ENCODE data around the gene NCCRP1.
A peak's percentile ranks its signal among the peaks of the same experiment; 100 is the strongest.

The NCCRP1 gene

DNA sequence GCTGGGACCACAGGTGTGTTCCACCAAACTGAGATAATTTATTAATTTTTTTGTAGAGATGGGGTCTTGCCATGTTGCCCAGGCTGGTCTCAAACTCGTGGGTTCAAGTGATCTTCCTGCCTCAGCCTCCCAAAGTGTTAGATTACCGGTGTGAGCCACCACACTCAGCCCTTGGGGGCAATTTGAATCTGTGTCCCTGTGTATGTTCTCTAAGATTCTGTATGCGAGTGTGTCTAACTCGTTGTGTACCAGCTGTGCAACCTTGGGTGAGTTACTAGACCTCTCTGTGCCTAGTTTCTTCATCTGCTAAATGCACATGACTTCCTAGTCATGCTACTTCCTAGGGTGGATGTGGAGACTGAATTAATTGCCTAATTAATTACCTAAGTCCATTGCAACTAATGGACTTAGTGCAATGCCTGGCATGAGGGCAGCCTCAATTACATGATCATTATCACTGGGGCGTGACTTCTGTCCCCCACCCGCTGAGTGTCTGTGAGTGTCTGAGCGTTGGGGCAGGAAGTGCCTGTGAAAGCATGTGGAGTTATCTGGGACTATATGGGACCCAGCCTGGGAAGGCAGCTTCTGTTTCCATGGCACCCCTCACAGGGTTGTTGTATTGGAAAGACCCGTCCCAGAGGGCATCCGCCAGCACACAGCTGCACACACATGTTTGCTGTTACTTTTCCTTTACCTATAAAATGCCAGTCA is 1.8 kb upstream of the NCCRP1 start:
- no peak for DNase-seq (ENCODE audit: low spot score)
- TF ChIP-seq, protein P1, sequence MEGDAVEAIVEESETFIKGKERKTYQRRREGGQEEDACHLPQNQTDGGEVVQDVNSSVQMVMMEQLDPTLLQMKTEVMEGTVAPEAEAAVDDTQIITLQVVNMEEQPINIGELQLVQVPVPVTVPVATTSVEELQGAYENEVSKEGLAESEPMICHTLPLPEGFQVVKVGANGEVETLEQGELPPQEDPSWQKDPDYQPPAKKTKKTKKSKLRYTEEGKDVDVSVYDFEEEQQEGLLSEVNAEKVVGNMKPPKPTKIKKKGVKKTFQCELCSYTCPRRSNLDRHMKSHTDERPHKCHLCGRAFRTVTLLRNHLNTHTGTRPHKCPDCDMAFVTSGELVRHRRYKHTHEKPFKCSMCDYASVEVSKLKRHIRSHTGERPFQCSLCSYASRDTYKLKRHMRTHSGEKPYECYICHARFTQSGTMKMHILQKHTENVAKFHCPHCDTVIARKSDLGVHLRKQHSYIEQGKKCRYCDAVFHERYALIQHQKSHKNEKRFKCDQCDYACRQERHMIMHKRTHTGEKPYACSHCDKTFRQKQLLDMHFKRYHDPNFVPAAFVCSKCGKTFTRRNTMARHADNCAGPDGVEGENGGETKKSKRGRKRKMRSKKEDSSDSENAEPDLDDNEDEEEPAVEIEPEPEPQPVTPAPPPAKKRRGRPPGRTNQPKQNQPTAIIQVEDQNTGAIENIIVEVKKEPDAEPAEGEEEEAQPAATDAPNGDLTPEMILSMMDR (IDR thresholded peaks at IDR 0.05; ENCODE audit: extremely low read depth, missing control alignments): no peak

DNA sequence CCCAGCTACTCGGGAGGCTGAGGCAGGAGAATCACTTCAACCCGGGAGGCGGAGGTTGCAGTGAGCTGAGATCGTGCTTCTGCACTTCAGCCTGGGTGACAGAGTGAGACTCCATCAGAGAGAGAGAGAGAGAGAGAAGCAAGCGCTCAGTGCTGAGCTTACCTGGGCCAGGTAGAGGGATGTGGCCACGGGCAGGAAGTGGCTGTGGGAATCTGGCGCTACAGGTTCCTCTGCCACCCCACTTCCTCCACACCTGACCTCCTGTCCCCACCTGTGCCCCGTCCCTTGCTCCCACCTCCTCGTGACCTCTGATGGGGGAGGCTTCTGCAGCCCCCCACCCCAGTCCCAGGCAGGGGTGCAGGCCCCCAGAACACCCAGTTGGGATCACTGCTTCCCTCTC is 1.0 kb upstream of the NCCRP1 start:
- TF ChIP-seq, protein P1 (IDR thresholded peaks at IDR 0.05; ENCODE audit: extremely low read depth, missing control alignments): no peak
- no peak for DNase-seq (ENCODE audit: low spot score)

DNA sequence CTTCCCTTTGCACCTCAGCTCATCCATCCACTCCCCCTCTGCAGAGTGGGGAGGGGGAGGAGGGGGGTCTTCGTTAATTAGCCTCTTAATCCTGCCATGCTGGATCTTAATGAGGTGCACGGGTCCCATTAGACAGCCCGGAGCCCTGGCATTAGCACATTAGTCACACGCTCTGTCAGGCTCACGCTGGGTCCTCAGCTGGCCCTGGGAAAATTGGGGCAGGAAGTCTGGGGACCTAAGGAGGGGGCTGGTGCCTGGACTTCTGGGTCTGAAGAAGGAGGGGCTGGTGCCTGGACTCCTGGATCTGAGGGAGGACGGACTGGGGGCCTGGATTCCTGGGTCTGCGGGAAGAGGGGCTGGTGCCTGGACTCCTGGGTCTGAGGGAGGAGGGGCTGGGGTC is 444 bp upstream of the NCCRP1 start:
- no peak for DNase-seq (ENCODE audit: low spot score)
- TF ChIP-seq, protein P1 (IDR thresholded peaks at IDR 0.05; ENCODE audit: extremely low read depth, missing control alignments): no peak

DNA sequence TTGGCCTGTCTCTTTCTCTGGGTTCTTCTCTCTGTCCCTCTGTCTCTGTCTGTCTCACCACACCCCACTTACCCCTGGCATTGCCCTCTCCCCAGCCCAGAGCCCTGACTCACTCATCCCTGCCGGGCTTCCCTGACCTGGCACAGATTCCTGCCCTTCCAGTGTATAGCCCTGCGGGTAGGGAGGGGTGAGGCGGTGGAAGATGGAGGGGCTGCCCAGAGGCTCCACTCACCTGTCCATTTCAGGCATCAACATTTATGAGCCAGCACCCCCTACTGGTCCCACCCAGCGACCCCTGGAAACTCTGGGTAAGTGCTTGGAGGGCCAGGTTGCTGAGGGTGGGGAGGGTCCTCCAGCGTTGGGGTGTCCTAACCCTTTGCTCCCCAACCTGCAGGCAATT is 1.0 kb downstream of the NCCRP1 start:
- no peak for DNase-seq (ENCODE audit: low spot score)
- TF ChIP-seq, protein P1 (IDR thresholded peaks at IDR 0.05; ENCODE audit: extremely low read depth, missing control alignments): peak; percentile 3

DNA sequence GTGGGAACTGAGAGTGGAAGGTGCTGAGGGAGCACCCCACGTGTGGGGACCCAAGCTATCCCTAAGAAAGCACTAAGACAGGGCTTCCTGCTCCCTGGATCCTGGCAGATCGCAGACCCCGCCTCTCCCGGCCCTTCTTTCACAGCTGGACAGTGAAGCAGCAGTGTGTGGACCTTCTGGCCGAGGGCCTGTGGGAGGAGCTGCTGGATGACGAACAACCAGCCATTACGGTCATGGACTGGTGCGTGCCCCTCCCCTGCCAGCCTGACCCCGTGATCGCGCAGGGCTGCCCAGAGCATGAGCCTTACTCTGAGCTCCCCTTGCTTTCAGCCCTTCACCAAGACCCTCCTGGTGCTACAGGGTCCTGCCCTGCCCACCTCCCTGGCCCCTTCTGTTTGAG is 2.3 kb downstream of the NCCRP1 start:
- TF ChIP-seq, protein P1 (IDR thresholded peaks at IDR 0.05; ENCODE audit: extremely low read depth, missing control alignments): no peak
- no peak for DNase-seq (ENCODE audit: low spot score)

DNA sequence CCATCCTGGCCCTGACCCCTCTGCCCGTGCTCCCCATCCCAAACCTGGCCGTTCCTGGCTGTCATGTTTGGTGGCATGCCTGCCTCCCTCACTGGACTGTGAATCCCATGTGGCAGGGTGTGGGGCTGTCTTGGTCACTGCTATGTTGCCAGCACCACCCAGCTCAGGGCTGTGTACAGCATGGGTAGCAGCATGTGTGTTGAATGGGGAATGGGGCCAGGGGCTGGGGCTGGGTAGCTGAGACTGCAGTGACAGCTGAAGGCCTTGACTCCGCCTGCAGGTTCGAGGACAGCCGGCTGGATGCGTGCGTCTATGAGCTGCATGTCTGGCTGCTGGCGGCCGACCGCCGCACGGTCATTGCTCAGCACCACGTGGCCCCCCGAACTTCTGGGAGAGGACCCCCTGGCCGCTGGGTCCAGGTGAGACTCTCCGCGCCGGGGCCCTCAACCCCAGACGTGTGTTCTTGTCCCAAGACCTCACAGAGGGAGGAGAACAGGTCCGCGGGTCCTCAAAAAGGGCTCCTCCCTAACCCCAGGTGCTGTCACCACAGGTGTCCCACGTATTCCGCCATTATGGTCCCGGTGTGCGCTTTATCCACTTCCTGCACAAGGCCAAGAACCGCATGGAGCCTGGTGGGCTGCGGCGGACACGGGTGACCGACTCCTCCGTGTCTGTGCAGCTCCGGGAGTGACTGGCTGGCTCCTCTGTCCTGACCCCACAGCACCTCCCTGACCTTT is 3.5 kb downstream of the NCCRP1 start:
- TF ChIP-seq, protein P1 (IDR thresholded peaks at IDR 0.05; ENCODE audit: extremely low read depth, missing control alignments): no peak

DNA sequence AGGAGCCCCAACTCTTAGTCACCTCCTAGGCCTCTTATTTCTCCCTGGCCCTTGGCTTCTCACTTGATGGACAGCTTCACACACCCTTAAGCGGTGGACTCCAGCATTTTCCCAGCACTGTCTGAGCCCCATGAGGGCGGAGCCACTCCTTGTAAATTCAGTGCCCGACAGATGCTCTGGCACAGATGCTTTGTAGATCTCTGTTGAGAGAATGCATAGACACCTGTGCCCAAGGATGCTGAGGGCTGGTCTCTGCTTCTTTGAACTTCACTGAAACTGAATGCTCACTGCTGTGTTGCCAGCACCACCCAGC is 4.0 kb downstream of the NCCRP1 start:
- no peak for DNase-seq (ENCODE audit: low spot score)
- TF ChIP-seq, protein P1 (IDR thresholded peaks at IDR 0.05; ENCODE audit: extremely low read depth, missing control alignments): no peak

More for the DNA sequence above, 3.5 kb downstream of the NCCRP1 start:
- DNase-seq (ENCODE audit: low spot score): peak; percentile 21
